ENCODE data around the gene TTC34.

DNA sequence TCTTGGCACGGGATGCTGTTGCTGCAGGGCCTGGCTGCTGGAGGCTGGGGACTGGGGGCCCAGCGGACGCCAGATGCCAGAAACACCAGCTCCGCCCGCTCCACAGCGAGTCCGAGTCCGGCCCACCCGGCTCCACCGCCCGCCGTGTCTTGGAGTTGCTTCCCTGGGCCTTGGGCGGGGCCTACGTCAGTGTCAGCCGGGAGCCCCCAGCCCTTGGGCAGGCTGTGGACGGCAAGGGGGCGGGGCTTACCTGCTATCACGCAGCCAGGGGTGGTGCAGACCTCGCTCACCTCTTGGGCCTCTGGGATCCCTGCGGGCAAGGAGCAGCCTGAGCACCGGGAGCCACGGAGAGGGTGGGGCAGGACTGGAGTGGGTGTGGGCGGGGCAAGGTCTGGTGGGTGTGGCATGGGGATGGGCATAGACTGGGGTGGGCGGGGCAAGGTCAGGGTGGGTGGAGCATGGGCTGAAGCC, 190.4 kb downstream of the TTC34 start:
- TF ChIP-seq POLR2AphosphoS5 (IDR thresholded peaks at IDR 0.05; ENCODE audit: low read depth, low read length) (no peak), POLR2A (IDR thresholded peaks at IDR 0.05; ENCODE audit: borderline replicate concordance, extremely low read depth, insufficient read depth, insufficient read length) (no peak)
- TF ChIP-seq, protein P1, sequence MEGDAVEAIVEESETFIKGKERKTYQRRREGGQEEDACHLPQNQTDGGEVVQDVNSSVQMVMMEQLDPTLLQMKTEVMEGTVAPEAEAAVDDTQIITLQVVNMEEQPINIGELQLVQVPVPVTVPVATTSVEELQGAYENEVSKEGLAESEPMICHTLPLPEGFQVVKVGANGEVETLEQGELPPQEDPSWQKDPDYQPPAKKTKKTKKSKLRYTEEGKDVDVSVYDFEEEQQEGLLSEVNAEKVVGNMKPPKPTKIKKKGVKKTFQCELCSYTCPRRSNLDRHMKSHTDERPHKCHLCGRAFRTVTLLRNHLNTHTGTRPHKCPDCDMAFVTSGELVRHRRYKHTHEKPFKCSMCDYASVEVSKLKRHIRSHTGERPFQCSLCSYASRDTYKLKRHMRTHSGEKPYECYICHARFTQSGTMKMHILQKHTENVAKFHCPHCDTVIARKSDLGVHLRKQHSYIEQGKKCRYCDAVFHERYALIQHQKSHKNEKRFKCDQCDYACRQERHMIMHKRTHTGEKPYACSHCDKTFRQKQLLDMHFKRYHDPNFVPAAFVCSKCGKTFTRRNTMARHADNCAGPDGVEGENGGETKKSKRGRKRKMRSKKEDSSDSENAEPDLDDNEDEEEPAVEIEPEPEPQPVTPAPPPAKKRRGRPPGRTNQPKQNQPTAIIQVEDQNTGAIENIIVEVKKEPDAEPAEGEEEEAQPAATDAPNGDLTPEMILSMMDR (IDR thresholded peaks at IDR 0.05 in 2 of 3, conservative IDR thresholded peaks at IDR 0.05 in 1 of 3; ENCODE audit: borderline replicate concordance in 1 of 3, insufficient read depth in 1 of 3, low read depth in 2 of 3, low read length in 2 of 3): no peak
- TF ChIP-seq, protein P2, sequence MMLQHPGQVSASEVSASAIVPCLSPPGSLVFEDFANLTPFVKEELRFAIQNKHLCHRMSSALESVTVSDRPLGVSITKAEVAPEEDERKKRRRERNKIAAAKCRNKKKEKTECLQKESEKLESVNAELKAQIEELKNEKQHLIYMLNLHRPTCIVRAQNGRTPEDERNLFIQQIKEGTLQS (IDR thresholded peaks at IDR 0.05): no peak
